ENCODE results near the gene LRRC36. TPM values are rescaled to one million over a fixed set of nuclear protein-coding genes. Genes with fewer than 3 reads are reported as not detected.

The LRRC36 gene
- total and polyA plus RNA-seq, 2 donors (not counting 3 experiments of a cell fraction or from before 2014, with no cell fraction given): 0.30 to 2.0 TPM

- intact Hi-C loops (cut with micrococcal nuclease): no loop called here
- H2AFZ ChIP-seq (ENCODE audit: low read depth, low read length): no peak overlapping the region
- no TSS peak for BruUV-seq (replicated peaks)
- no peaks in the 10 kb centered on the region for H3K9me1 ChIP-seq (replicated peaks; ENCODE audit: control insufficient read depth, extremely low read depth, insufficient read depth, low read length)
- DNase-seq (ENCODE audit: low read depth, low spot score) (no peak), FAIRE-seq (no peak)
- H4K20me1 ChIP-seq (replicated peaks; ENCODE audit: control insufficient read depth, extremely low read depth, insufficient read depth, low read length): no peaks in the 10 kb centered on the region
- no peak overlapping the region for H3K4me3 ChIP-seq (replicated peaks in 1 of 3; ENCODE audit: insufficient read depth in 1 of 3, low read depth in 1 of 3, low read length in 3 of 3)
- no peaks in the 10 kb centered on the region for H3K79me2 ChIP-seq (ENCODE audit: control insufficient read depth, insufficient read depth, low read length)
- TF ChIP-seq, protein P1, sequence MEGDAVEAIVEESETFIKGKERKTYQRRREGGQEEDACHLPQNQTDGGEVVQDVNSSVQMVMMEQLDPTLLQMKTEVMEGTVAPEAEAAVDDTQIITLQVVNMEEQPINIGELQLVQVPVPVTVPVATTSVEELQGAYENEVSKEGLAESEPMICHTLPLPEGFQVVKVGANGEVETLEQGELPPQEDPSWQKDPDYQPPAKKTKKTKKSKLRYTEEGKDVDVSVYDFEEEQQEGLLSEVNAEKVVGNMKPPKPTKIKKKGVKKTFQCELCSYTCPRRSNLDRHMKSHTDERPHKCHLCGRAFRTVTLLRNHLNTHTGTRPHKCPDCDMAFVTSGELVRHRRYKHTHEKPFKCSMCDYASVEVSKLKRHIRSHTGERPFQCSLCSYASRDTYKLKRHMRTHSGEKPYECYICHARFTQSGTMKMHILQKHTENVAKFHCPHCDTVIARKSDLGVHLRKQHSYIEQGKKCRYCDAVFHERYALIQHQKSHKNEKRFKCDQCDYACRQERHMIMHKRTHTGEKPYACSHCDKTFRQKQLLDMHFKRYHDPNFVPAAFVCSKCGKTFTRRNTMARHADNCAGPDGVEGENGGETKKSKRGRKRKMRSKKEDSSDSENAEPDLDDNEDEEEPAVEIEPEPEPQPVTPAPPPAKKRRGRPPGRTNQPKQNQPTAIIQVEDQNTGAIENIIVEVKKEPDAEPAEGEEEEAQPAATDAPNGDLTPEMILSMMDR (IDR thresholded peaks at IDR 0.05; ENCODE audit: extremely low read depth in 1 of 2, insufficient read depth in 1 of 2, low read depth in 1 of 2, low read length in 2 of 2): no peak
- TF ChIP-seq MYC (IDR thresholded peaks at IDR 0.05; ENCODE audit: low read depth, low read length): no peak
- no peak for TF ChIP-seq POLR2AphosphoS5 (IDR thresholded peaks at IDR 0.05; ENCODE audit: insufficient read depth, low read depth, low read length)
- TF ChIP-seq GATA2 (IDR thresholded peaks at IDR 0.05; ENCODE audit: insufficient read depth, insufficient read length, low read depth, low read length): no peak
- TF ChIP-seq EZH2 (IDR thresholded peaks at IDR 0.05; ENCODE audit: borderline replicate concordance, low read depth, low read length, severe bottlenecking): no peak
- no peak for TF ChIP-seq JUN (IDR thresholded peaks at IDR 0.05; ENCODE audit: borderline replicate concordance, insufficient read depth, insufficient read length, low read depth)
- TF ChIP-seq, protein P2, sequence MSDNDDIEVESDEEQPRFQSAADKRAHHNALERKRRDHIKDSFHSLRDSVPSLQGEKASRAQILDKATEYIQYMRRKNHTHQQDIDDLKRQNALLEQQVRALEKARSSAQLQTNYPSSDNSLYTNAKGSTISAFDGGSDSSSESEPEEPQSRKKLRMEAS (IDR thresholded peaks at IDR 0.05; ENCODE audit: insufficient read depth, insufficient read length): no peak
- TF ChIP-seq POLR2A (IDR thresholded peaks at IDR 0.05; ENCODE audit: low read depth, low read length): no peak
- TF ChIP-seq FOS (IDR thresholded peaks at IDR 0.05; ENCODE audit: borderline replicate concordance, insufficient read depth, low read length): no peak
- no peaks in the 10 kb centered on the region for H3K4me1 ChIP-seq (ENCODE audit: control insufficient read depth, extremely low read depth, insufficient read depth, low read length)
- no peaks in the 10 kb centered on the region for H3K36me3 ChIP-seq (ENCODE audit: control insufficient read depth in 2 of 2, extremely low read depth in 1 of 2, insufficient read depth in 2 of 2, low read length in 2 of 2)
- dilution Hi-C loops (cut with MboI; ENCODE audit: extremely low pct_ligation_motif_present, low sequenced_read_pairs): no loop called here
- H3K27me3 ChIP-seq (ENCODE audit: control insufficient read depth in 2 of 2, insufficient read depth in 2 of 2, low read length in 2 of 2): peaks cover 0 to 4% of the 10 kb centered on the region in 2 experiments
- no peak overlapping the region for H3K4me2 ChIP-seq (ENCODE audit: insufficient read depth, low read length)
- CTCF ChIA-PET: interaction anchor here (1.3 to 2.9 kb wide), 3 partner anchors 13 to 49 kb away, joined by 3 to 9 read pairs (median 4); no protein-coding TSS in a partner anchor
- POLR2A ChIA-PET: no interaction called here
- H3K9ac ChIP-seq (replicated peaks; ENCODE audit: extremely low read depth, insufficient read depth, low read length): no peak overlapping the region
- H3K9me3 ChIP-seq (replicated peaks; ENCODE audit: control insufficient read depth, insufficient read depth, low read length): no peaks in the 10 kb centered on the region
- no peak overlapping the region for H3K27ac ChIP-seq (ENCODE audit: insufficient read depth, low read depth, low read length)
Observed at GRCh38 chr16:67378642-67379041, 52.0 kb downstream of the LRRC36 start.
